DND-41 (cell line): Measurements from ENCODE around the gene CREB3L2.

Source experiments
- ATAC-seq: fragments of 200-7000 bp; cut with Tn5 transposase; 3 replicates; pipeline ENCODE4 v1.9.1; 2021; ENCODE audit warnings: low read depth; ENCODE audit not compliant: insufficient read depth
- DNase-seq: peaks from one replicate; pipeline ENCODE4 v3.0.0-alpha.2; 2020
- H2AFZ ChIP-seq: 2 replicates; pipeline ENCODE4 v1.6.0; 2012; ENCODE audit warnings: low read depth, low read length
- H3K27ac ChIP-seq: 2 replicates; pipeline ENCODE4 v1.5.1; 2012; ENCODE audit warnings: low read length, inconsistent platforms
- H3K27me3 ChIP-seq: fragments of 200-600 bp; sonication (generic); 2 replicates; pipeline ENCODE4 v1.6.0; 2012; ENCODE audit warnings: low read length, mild to moderate bottlenecking, inconsistent platforms; ENCODE audit not compliant: insufficient read depth, poor library complexity
- H3K36me3 ChIP-seq: 2 replicates; pipeline ENCODE4 v1.5.1; 2012; ENCODE audit warnings: low read length, inconsistent platforms; ENCODE audit not compliant: insufficient read depth
- H3K4me1 ChIP-seq: 2 replicates; pipeline ENCODE4 v1.5.1; 2012; ENCODE audit warnings: mild to moderate bottlenecking, low read length; ENCODE audit not compliant: insufficient read depth
- H3K4me2 ChIP-seq: 2 replicates; pipeline ENCODE4 v1.6.0; 2012; ENCODE audit warnings: mild to moderate bottlenecking, moderate library complexity, low read length, inconsistent platforms; ENCODE audit not compliant: insufficient read depth
- H3K4me3 ChIP-seq, 2 experiments: fragments of 200-600 bp in 1 of 2; shearing (Covaris generic) in 1 of 2; 2 replicates each; pipeline ENCODE4 v1.5.1; 2012 to 2016; ENCODE audit warnings: inconsistent platforms in 2 of 2, low read length in 2 of 2, mild to moderate bottlenecking in 2 of 2, low read depth in 1 of 2, moderate library complexity in 1 of 2
- H3K79me2 ChIP-seq: 2 replicates; pipeline ENCODE4 v1.6.0; 2012; ENCODE audit warnings: low read length, inconsistent platforms; ENCODE audit not compliant: insufficient read depth
- H3K9ac ChIP-seq: 2 replicates; pipeline ENCODE4 v1.6.0; 2012; ENCODE audit warnings: low read depth, mild to moderate bottlenecking, inconsistent platforms, low read length, moderate library complexity
- H3K9me3 ChIP-seq: 2 replicates; pipeline ENCODE4 v1.5.1; 2012; ENCODE audit warnings: low read length, moderate library complexity, mild to moderate bottlenecking, inconsistent platforms; ENCODE audit not compliant: insufficient read depth, severe bottlenecking
- H4K20me1 ChIP-seq: 2 replicates; pipeline ENCODE4 v1.6.0; 2012; ENCODE audit warnings: low read length; ENCODE audit not compliant: insufficient read depth
- CTCF ChIP-seq: IDR thresholded peaks from 2 replicates; pipeline ENCODE4 v1.5.1; 2012; ENCODE audit warnings: borderline replicate concordance, low read length, moderate library complexity, mild to moderate bottlenecking; ENCODE audit not compliant: poor library complexity, severe bottlenecking; ENCODE audit errors: extremely low read depth
- EZH2 ChIP-seq: IDR thresholded peaks from 3 replicates; pipeline ENCODE4 v1.6.1; 2012; ENCODE audit warnings: borderline replicate concordance, low read depth, mild to moderate bottlenecking, moderate library complexity, low read length, inconsistent platforms; ENCODE audit not compliant: severe bottlenecking

The CREB3L2 gene

GRCh38 chr7:138006106-138006505 is 4.2 kb upstream of the CREB3L2 start:
- DNase-seq = no peak

GRCh38 chr7:138004936-138005335 is 3.0 kb upstream of the CREB3L2 start:
- Histone ChIP-seq H3K27ac (no peak overlapping the region), H3K9me3 (no peaks in the 10 kb centered on the region), H4K20me1 (no peaks in the 10 kb centered on the region), H3K36me3 (no peaks in the 10 kb centered on the region; the same call in 1 of the 2 replicates), H3K79me2 (peaks cover 4% of the 10 kb centered on the region), H3K27me3 (no peaks in the 10 kb centered on the region), H3K4me3 (no peak overlapping the region), H3K9ac (no peak overlapping the region), H3K4me1 (peaks cover 25% of the 10 kb centered on the region), H2AFZ (no peak overlapping the region), H3K4me2 (no peak overlapping the region)
- DNase-seq (no peak), ATAC-seq (no peak)
- TF ChIP-seq EZH2 = no peak
- TF ChIP-seq CTCF = no peak

More at GRCh38 chr7:138006106-138006505, 4.2 kb upstream of the CREB3L2 start:
- Histone ChIP-seq H3K4me2 (no peak overlapping the region), H4K20me1 (no peaks in the 10 kb centered on the region), H3K9me3 (no peaks in the 10 kb centered on the region), H2AFZ (no peak overlapping the region), H3K27me3 (no peaks in the 10 kb centered on the region), H3K27ac (no peak overlapping the region), H3K4me3 (no peak overlapping the region), H3K4me1 (peaks cover 14% of the 10 kb centered on the region), H3K36me3 (no peaks in the 10 kb centered on the region; the same call in 1 of the 2 replicates), H3K79me2 (peaks cover 3% of the 10 kb centered on the region), H3K9ac (no peak overlapping the region)
- ATAC-seq = no peak
- TF ChIP-seq EZH2 (no peak), CTCF (no peak)

GRCh38 chr7:138004046-138004445 is 2.2 kb upstream of the CREB3L2 start:
- TF ChIP-seq CTCF = no peak
- no peak for TF ChIP-seq EZH2
- Histone ChIP-seq H3K4me3 (no peak overlapping the region), H3K27ac (no peak overlapping the region), H3K9me3 (no peaks in the 10 kb centered on the region), H3K79me2 (peaks cover 6% of the 10 kb centered on the region), H4K20me1 (no peaks in the 10 kb centered on the region), H2AFZ (peak overlapping the region; percentile 37; the same call in 1 of the 2 replicates), H3K36me3 (no peaks in the 10 kb centered on the region; the same call in 1 of the 2 replicates), H3K9ac (no peak overlapping the region), H3K27me3 (no peaks in the 10 kb centered on the region), H3K4me1 (peaks cover 32% of the 10 kb centered on the region), H3K4me2 (no peak overlapping the region)
- DNase-seq (no peak), ATAC-seq (no peak)
